ENCODE data around the gene ISLR. TPM values are rescaled to one million over a fixed set of nuclear protein-coding genes. Genes with fewer than 3 reads are reported as not detected.
A peak's percentile ranks its signal among the peaks of the same experiment; 100 is the strongest.

ISLR gene
- total and polyA plus RNA-seq, 2 experiments from 2014 or later = 0.55 TPM; not detected in 1

GRCh38 chr15:74147051-74147450 lies 26.5 kb upstream of the ISLR start:
- Histone ChIP-seq H3K27me3 (ENCODE audit: insufficient read depth) (no peaks in the 10 kb centered on the region), H2AFZ (no peak overlapping the region), H3K4me2 (no peak overlapping the region), H3K27ac (ENCODE audit: low read depth) (no peak overlapping the region), H4K20me1 (replicated peaks; ENCODE audit: insufficient read depth) (no peaks in the 10 kb centered on the region), H3K36me3 (ENCODE audit: insufficient read depth) (no peaks in the 10 kb centered on the region), H3F3A (replicated peaks; ENCODE audit: low read depth) (no peaks in the 10 kb centered on the region), H3K4me3 (no peak overlapping the region), H3K9me2 (ENCODE audit: insufficient read depth) (no peaks in the 10 kb centered on the region), H3K79me2 (replicated peaks; ENCODE audit: insufficient read depth) (no peaks in the 10 kb centered on the region), H3K4me1 (ENCODE audit: insufficient read depth) (peaks cover 5% of the 10 kb centered on the region)
- H3K27ac Mint-ChIP-seq = no peak overlapping the region
- no peaks in the 10 kb centered on the region for H3K36me3 Mint-ChIP-seq (ENCODE audit: low read depth)
- peaks cover 6% of the 10 kb centered on the region for H3K27me3 Mint-ChIP-seq (ENCODE audit: insufficient read depth, low read depth, poor library complexity)
- no peak overlapping the region for H3K4me3 Mint-ChIP-seq
- H3K4me1 Mint-ChIP-seq = no peaks in the 10 kb centered on the region
- DNase-seq (ENCODE audit: low spot score) (no peak), ATAC-seq (no peak)
- H3K9me3 Mint-ChIP-seq = peaks cover 11% of the 10 kb centered on the region; the same call in 2 of the 3 replicates
- TF ChIP-seq ETS1 (IDR thresholded peaks at IDR 0.05) = no peak

DNA sequence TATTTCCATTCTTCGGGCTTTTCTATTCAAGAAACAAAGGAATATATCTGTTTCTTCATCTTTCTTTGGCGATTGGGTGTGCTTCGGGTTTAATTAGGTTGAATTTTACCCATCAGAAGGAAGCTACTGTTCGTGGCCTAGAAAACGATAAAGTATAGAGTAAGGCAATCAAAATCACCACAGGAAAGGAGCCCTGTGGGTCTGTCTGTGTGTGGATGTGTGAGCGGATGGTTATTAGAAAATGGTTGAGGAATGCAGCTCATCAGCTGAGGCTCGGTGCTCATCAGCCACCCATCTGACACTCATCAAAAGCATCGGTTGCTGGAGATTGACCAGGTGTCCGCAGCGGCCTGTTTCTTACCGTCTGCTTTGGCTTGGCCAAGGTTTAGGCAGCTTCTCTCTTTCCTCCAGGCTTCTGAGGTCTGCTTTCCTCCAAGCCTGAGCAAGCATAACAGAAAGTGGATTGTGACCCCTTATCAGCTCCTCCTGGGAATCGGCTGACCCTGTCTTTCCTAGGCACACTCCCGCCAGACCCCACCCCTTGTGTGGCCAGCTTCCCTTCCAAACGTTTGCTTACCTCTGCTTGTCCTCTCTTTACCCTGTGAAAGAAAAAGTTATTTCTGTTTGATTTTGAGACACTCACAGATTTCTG lies 17.6 kb upstream of the ISLR start:
- Histone ChIP-seq H3K4me3 (no peak overlapping the region), H3K27me3 (ENCODE audit: insufficient read depth) (no peaks in the 10 kb centered on the region), H3K4me1 (ENCODE audit: insufficient read depth) (no peaks in the 10 kb centered on the region), H3K9me2 (ENCODE audit: insufficient read depth) (no peaks in the 10 kb centered on the region), H3K4me2 (no peak overlapping the region), H2AFZ (peak overlapping the region; percentile 24; the same call in 1 of the 2 replicates), H4K20me1 (replicated peaks; ENCODE audit: insufficient read depth) (no peaks in the 10 kb centered on the region), H3K27ac (ENCODE audit: low read depth) (no peak overlapping the region), H3K36me3 (ENCODE audit: insufficient read depth) (no peaks in the 10 kb centered on the region), H3F3A (replicated peaks; ENCODE audit: low read depth) (no peaks in the 10 kb centered on the region; the same call in 1 of the 2 replicates), H3K79me2 (replicated peaks; ENCODE audit: insufficient read depth) (no peaks in the 10 kb centered on the region)
- TF ChIP-seq CTCF (conservative IDR thresholded peaks at IDR 0.05; ENCODE audit: low read depth in 2 of 2) (no peak), STAT1 (IDR thresholded peaks at IDR 0.05; ENCODE audit: unreplicated experiment) (no peak), REST (IDR thresholded peaks at IDR 0.05; ENCODE audit: unreplicated experiment) (no peak), ZNF114 (CRISPR knock-in tag; IDR thresholded peaks at IDR 0.05) (no peak)
- H3K27ac Mint-ChIP-seq = no peak overlapping the region
- peaks cover 8% of the 10 kb centered on the region for H3K4me1 Mint-ChIP-seq
- H3K4me3 Mint-ChIP-seq = no peak overlapping the region
- H3K9me3 Mint-ChIP-seq = no peaks in the 10 kb centered on the region
- H3K27me3 Mint-ChIP-seq (ENCODE audit: insufficient read depth, low read depth, poor library complexity) = peaks cover 4% of the 10 kb centered on the region
- no peaks in the 10 kb centered on the region for H3K36me3 Mint-ChIP-seq (ENCODE audit: low read depth)
- DNase-seq (ENCODE audit: low spot score) (no peak), ATAC-seq (no peak)

All from GM23338 (cell line).